Uterus (tissue), 2 donors: ENCODE data around the gene HYDIN.
"Not testable (repeated sequence)": the region's sequence is repeated elsewhere in the genome, so short reads cannot be mapped to it uniquely, and the experiment has no call there.

Source experiments
- CTCF ChIP-seq, 4 experiments: fragments of 200-600 bp in 2 of 4; fragments of 450-650 bp in 2 of 4; sonication (generic) in 2 of 4; IDR thresholded peaks; one replicate each; pipeline ENCODE4 v1.5.1; 2016 to 2019; ENCODE audit warnings: antibody characterized with exemption in 4 of 4, mild to moderate bottlenecking in 2 of 4, moderate library complexity in 1 of 4
- POLR2A ChIP-seq, 2 donors: fragments of 450-650 bp; IDR thresholded peaks; one replicate each; pipeline ENCODE4 v1.6.1; 2016; ENCODE audit warnings: antibody characterized with exemption in 2 of 2, mild to moderate bottlenecking in 1 of 2, moderate library complexity in 1 of 2

- TF ChIP-seq POLR2A, CTCF (IDR thresholded peaks at IDR 0.05): not testable (repeated sequence)
Observed at GRCh38 chr16:70818088-70818487, 412.4 kb downstream of the HYDIN start.
